ENCODE measurements around the gene SLC25A21. TPM values are rescaled to one million over a fixed set of nuclear protein-coding genes. Genes with fewer than 3 reads are reported as not detected.

The SLC25A21 gene
- total and polyA plus RNA-seq, 2 experiments from 2014 or later = 10.6 to 12.1 TPM

GRCh38 chr14:37048666-37049071 is 123.7 kb downstream of the SLC25A21 start (continued):
- TF ChIP-seq ZNF462 (CRISPR knock-in tag; IDR thresholded peaks at IDR 0.05) (no peak), POLR2AphosphoS5 (IDR thresholded peaks at IDR 0.05; ENCODE audit: low read depth) (no peak), ETS1 (IDR thresholded peaks at IDR 0.05) (no peak), EZH2 (IDR thresholded peaks at IDR 0.05; ENCODE audit: low read depth, unreplicated experiment) (no peak), CREB1 (CRISPR knock-in tag; IDR thresholded peaks at IDR 0.05; ENCODE audit: low read depth) (no peak), CTCF (conservative IDR thresholded peaks at IDR 0.05; ENCODE audit: low read depth in 2 of 2) (no peak), ZNF331 (CRISPR knock-in tag; IDR thresholded peaks at IDR 0.05; ENCODE audit: low read depth) (no peak), ZNF114 (CRISPR knock-in tag; IDR thresholded peaks at IDR 0.05) (no peak), EZH2phosphoT487 (IDR thresholded peaks at IDR 0.05; ENCODE audit: unreplicated experiment) (no peak)

Measured in GM23338 (cell line).